GM21515 (cell line): ENCODE results near the gene MIEN1.
"Not testable (repeated sequence)": the region's sequence is repeated elsewhere in the genome, so short reads cannot be mapped to it uniquely, and the experiment has no call there.

Experiments
- ATAC-seq: cut with Tn5 transposase; IDR thresholded peaks from one replicate; pipeline ENCODE4 v1.9.1; 2021; ENCODE audit not compliant: unreplicated experiment

Gene MIEN1

GRCh38 chr17:39701012-39701783 lies 29.1 kb downstream of the MIEN1 start:
- ATAC-seq: no peak

- ATAC-seq: no peak
These were observed 30.0 kb downstream of the MIEN1 start for GRCh38 chr17:39700148-39700987.

GRCh38 chr17:39699818-39700147 lies 30.5 kb downstream of the MIEN1 start, which contains the start of gene ERBB2:
ERBB2 (plus strand) TSS chr17:39700064; CDS start chr17:39700239, 175 bp downstream.
- ATAC-seq: no peak

GRCh38 chr17:39699157-39699817 lies 31.0 kb downstream of the MIEN1 start:
- ATAC-seq: not testable (repeated sequence)

- no peak for ATAC-seq
These were observed 32.4 kb downstream of the MIEN1 start for GRCh38 chr17:39697961-39698360.

- no peak for ATAC-seq
These were observed 33.6 kb downstream of the MIEN1 start for GRCh38 chr17:39696731-39697130.

- ATAC-seq: no peak
These were observed 35.2 kb downstream of the MIEN1 start for GRCh38 chr17:39695089-39695474.

GRCh38 chr17:39694593-39694992 lies 35.7 kb downstream of the MIEN1 start:
- no peak for ATAC-seq

- no peak for ATAC-seq
These were observed 41.4 kb downstream of the MIEN1 start for GRCh38 chr17:39688945-39689344.

GRCh38 chr17:39688475-39688835 lies 41.9 kb downstream of the MIEN1 start:
- no peak for ATAC-seq

- ATAC-seq: peak; percentile 76
These were observed 42.5 kb downstream of the MIEN1 start, which contains the start of gene PGAP3 for GRCh38 chr17:39687546-39688474. PGAP3 (minus strand) TSS chr17:39688057; CDS start chr17:39688014, 43 bp downstream.

GRCh38 chr17:39687101-39687545 lies 43.2 kb downstream of the MIEN1 start:
- ATAC-seq: no peak

GRCh38 chr17:39684369-39685192 lies 45.8 kb downstream of the MIEN1 start:
- no peak for ATAC-seq

GRCh38 chr17:39683295-39683939 lies 46.9 kb downstream of the MIEN1 start:
- no peak for ATAC-seq

- ATAC-seq: no peak
These were observed 50.7 kb downstream of the MIEN1 start for GRCh38 chr17:39679521-39680192.
